Breast epithelium (tissue), 4 donors: ENCODE results near the gene LDLRAD3. TPM values are rescaled to one million over a fixed set of nuclear protein-coding genes. Genes with fewer than 3 reads are reported as not detected.
A peak's percentile ranks its signal among the peaks of the same experiment; 100 is the strongest.
"Not testable (repeated sequence)": the region's sequence is repeated elsewhere in the genome, so short reads cannot be mapped to it uniquely, and the experiment has no call there.

Experiments used
- DNase-seq, 2 donors: peaks; one replicate each; pipeline ENCODE4 v3.0.0-alpha.2; 2019; ENCODE audit warnings: low spot score in 2 of 2
- H3K27ac ChIP-seq, 2 donors: fragments of 200-600 bp; sonication (generic) in 1 of 2; one replicate each; pipeline ENCODE4 v1.5.1; 2016 to 2019; ENCODE audit warnings: mild to moderate bottlenecking in 1 of 2
- H3K27me3 ChIP-seq, 2 donors: fragments of 200-600 bp; sonication (generic) in 1 of 2; one replicate each; pipeline versions ENCODE4 v1.5.1 to v1.6.0; 2017 to 2019; ENCODE audit warnings: control low read depth in 1 of 2, mild to moderate bottlenecking in 1 of 2
- H3K36me3 ChIP-seq: fragments of 200-600 bp; one replicate; pipeline ENCODE4 v1.5.1; 2019
- H3K4me1 ChIP-seq, 2 donors: fragments of 200-600 bp; sonication (generic); one replicate each; pipeline ENCODE4 v1.5.1; 2016 to 2019; ENCODE audit warnings: control low read depth in 1 of 2
- H3K4me3 ChIP-seq, 3 donors: fragments of 200-600 bp; sonication (generic); 1 replicate in 2 of 3; 2 replicates in 1 of 3; pipeline ENCODE4 v1.5.1; 2016 to 2019; ENCODE audit warnings: mild to moderate bottlenecking in 3 of 3, moderate library complexity in 2 of 3
- H3K9me3 ChIP-seq, 2 donors: fragments of 200-600 bp; sonication (generic) in 1 of 2; one replicate each; pipeline ENCODE4 v1.5.1; 2016 to 2019; ENCODE audit warnings: control low read depth in 1 of 2
- CTCF ChIP-seq, 3 donors: fragments of 450-650 bp; IDR thresholded peaks; one replicate each; pipeline ENCODE4 v1.5.1; 2016 to 2017; ENCODE audit warnings: antibody characterized with exemption in 3 of 3, mild to moderate bottlenecking in 3 of 3, moderate library complexity in 3 of 3
- POLR2A ChIP-seq: fragments of 450-650 bp; IDR thresholded peaks from one replicate; pipeline ENCODE4 v1.6.1; 2016; ENCODE audit warnings: antibody characterized with exemption, mild to moderate bottlenecking, moderate library complexity
- POLR2AphosphoS5 ChIP-seq, 3 donors: sonication (generic); formaldehyde crosslinking; IDR thresholded peaks; one replicate each; pipeline ENCODE4 v1.6.1; 2017; ENCODE audit warnings: antibody characterized with exemption in 3 of 3
- intact Hi-C: fragments of 100-400 bp; cut with DNase I; formaldehyde crosslinking; loops from one replicate; pipeline ENCODE4 v1.15.1; 2023; ENCODE audit warnings: low total_unique reads
- total RNA-seq, 3 donors: library from RNA; depleted of rRNA; stranded (reverse); fragments of >200 nt; gene quantifications; one replicate each; pipeline ENCODE4 v1.1.0, GENCODE V29; 2016

The LDLRAD3 gene
- total RNA-seq, 3 donors from 2014 or later: 20.3 to 45.4 (median 40.6) TPM

GRCh38 chr11:35906681-35907080 lies 37.2 kb upstream of the LDLRAD3 start:
- Histone ChIP-seq H3K36me3 (no peaks in the 10 kb centered on the region), H3K27ac (peak overlapping the region; percentile 87 to 92), H3K9me3 (peaks cover 0 to 5% of the 10 kb centered on the region in 2 donors), H3K27me3 (no peaks in the 10 kb centered on the region), H3K4me3 (no peak overlapping the region), H3K4me1 (peaks cover 2 to 4% of the 10 kb centered on the region in 2 donors)
- TF ChIP-seq POLR2A (no peak), CTCF (IDR thresholded peaks at IDR 0.05) (no peak), POLR2AphosphoS5 (IDR thresholded peaks at IDR 0.05) (no peak)
- intact Hi-C loops: no loop called here
- no peak for DNase-seq

GRCh38 chr11:35907648-35908431 lies 36.0 kb upstream of the LDLRAD3 start:
- Histone ChIP-seq H3K27ac (peak overlapping the region; percentile 87 to 92), H3K27me3 (no peaks in the 10 kb centered on the region), H3K4me1 (peaks cover 2 to 4% of the 10 kb centered on the region in 2 donors), H3K36me3 (no peaks in the 10 kb centered on the region), H3K4me3 (no peak overlapping the region), H3K9me3 (peaks cover 0 to 2% of the 10 kb centered on the region in 2 donors)
- peak in 1 of 2 donors; percentile 79 for DNase-seq
- intact Hi-C loops: no loop called here
- TF ChIP-seq POLR2AphosphoS5 (IDR thresholded peaks at IDR 0.05) (peak in 2 of 3 donors; percentile 83 to 86), CTCF (IDR thresholded peaks at IDR 0.05) (no peak)

- peak overlapping the region; percentile 87 to 92 for H3K27ac ChIP-seq
These were observed 35.5 kb upstream of the LDLRAD3 start for GRCh38 chr11:35908432-35908771.

GRCh38 chr11:35909511-35910265 lies 34.2 kb upstream of the LDLRAD3 start:
- Histone ChIP-seq H3K27ac (peak overlapping the region in 1 of 2 donors; percentile 92), H3K36me3 (no peaks in the 10 kb centered on the region), H3K4me1 (peaks cover 2 to 4% of the 10 kb centered on the region in 2 donors), H3K27me3 (no peaks in the 10 kb centered on the region), H3K9me3 (no peaks in the 10 kb centered on the region), H3K4me3 (no peak overlapping the region)
- no peak for DNase-seq
- no peak for TF ChIP-seq POLR2AphosphoS5 (IDR thresholded peaks at IDR 0.05)
- TF ChIP-seq POLR2A: no peak
- no peak for TF ChIP-seq CTCF (IDR thresholded peaks at IDR 0.05)
- intact Hi-C loops: no loop called here

More at GRCh38 chr11:35908432-35908771, 35.5 kb upstream of the LDLRAD3 start:
- H3K9me3 ChIP-seq, H3K36me3 ChIP-seq, H3K4me1 ChIP-seq, H3K27me3 ChIP-seq, DNase-seq, H3K4me3 ChIP-seq, intact Hi-C loops: not testable (repeated sequence)

GRCh38 chr11:35911013-35911412 lies 32.8 kb upstream of the LDLRAD3 start:
- intact Hi-C loops: no loop called here
- TF ChIP-seq POLR2AphosphoS5 (IDR thresholded peaks at IDR 0.05) (no peak), CTCF (IDR thresholded peaks at IDR 0.05) (no peak), POLR2A (no peak)
- DNase-seq: no peak
- H3K4me3 ChIP-seq: no peak overlapping the region
- H3K27me3 ChIP-seq: no peaks in the 10 kb centered on the region
- peaks cover 2 to 4% of the 10 kb centered on the region in 2 donors for H3K4me1 ChIP-seq
- H3K36me3 ChIP-seq: no peaks in the 10 kb centered on the region
- no peaks in the 10 kb centered on the region for H3K9me3 ChIP-seq
- H3K27ac ChIP-seq: no peak overlapping the region
